Measurements from ENCODE around the gene SLC6A18. TPM values are rescaled to one million over a fixed set of nuclear protein-coding genes. Genes with fewer than 3 reads are reported as not detected.

The SLC6A18 gene
- total RNA-seq, 4 donors from 2014 or later: not detected

GRCh38 chr5:1235379-1235778 lies 10.2 kb downstream of the SLC6A18 start:
- Histone ChIP-seq H3K36me3 (no peaks in the 10 kb centered on the region), H3K27me3 (no peaks in the 10 kb centered on the region), H3K9me3 (no peaks in the 10 kb centered on the region), H3K27ac (no peak overlapping the region), H3K4me3 (replicated peaks in 1 of 3) (no peak overlapping the region), H3K4me1 (no peaks in the 10 kb centered on the region)
- TF ChIP-seq CTCF (IDR thresholded peaks at IDR 0.05): no peak
- TF ChIP-seq POLR2A (IDR thresholded peaks at IDR 0.05): no peak
- WGBS, 2 donors: 81% methylated on average over 8 of the region's 8 CpGs
- intact Hi-C loops (cut with DNase I): no loop called here
- no peak for DNase-seq

- DNase-seq: no peak
- TF ChIP-seq POLR2A (IDR thresholded peaks at IDR 0.05): no peak
- no peak for TF ChIP-seq CTCF (IDR thresholded peaks at IDR 0.05)
- H3K36me3 ChIP-seq: no peaks in the 10 kb centered on the region
- H3K9me3 ChIP-seq: no peaks in the 10 kb centered on the region
- no peak overlapping the region for H3K4me3 ChIP-seq (replicated peaks in 1 of 3)
- H3K27ac ChIP-seq: no peak overlapping the region
- intact Hi-C loops (cut with DNase I): no loop called here
- WGBS, 2 donors: 94 to 95% methylated on average over 1 of the region's 1 CpG
- H3K27me3 ChIP-seq: no peaks in the 10 kb centered on the region
- H3K4me1 ChIP-seq: no peaks in the 10 kb centered on the region
Observed at GRCh38 chr5:1235838-1236237, 10.7 kb downstream of the SLC6A18 start.

GRCh38 chr5:1239505-1240251 lies 14.5 kb downstream of the SLC6A18 start:
- Histone ChIP-seq H3K4me3 (replicated peaks in 1 of 3) (no peak overlapping the region), H3K27ac (no peak overlapping the region), H3K9me3 (no peaks in the 10 kb centered on the region), H3K36me3 (no peaks in the 10 kb centered on the region), H3K27me3 (no peaks in the 10 kb centered on the region), H3K4me1 (no peaks in the 10 kb centered on the region)
- WGBS, 2 donors: 81 to 82% methylated on average over 13 to 21 of the region's 22 CpGs
- no peak for DNase-seq
- intact Hi-C loops (cut with DNase I): no loop called here
- TF ChIP-seq CTCF (IDR thresholded peaks at IDR 0.05) (no peak), POLR2A (IDR thresholded peaks at IDR 0.05) (no peak)

GRCh38 chr5:1240496-1241260 lies 15.5 kb downstream of the SLC6A18 start:
- Histone ChIP-seq H3K27ac (no peak overlapping the region), H3K4me3 (replicated peaks in 1 of 3) (no peak overlapping the region), H3K4me1 (no peaks in the 10 kb centered on the region), H3K27me3 (no peaks in the 10 kb centered on the region), H3K9me3 (no peaks in the 10 kb centered on the region), H3K36me3 (no peaks in the 10 kb centered on the region)
- no peak for DNase-seq
- TF ChIP-seq CTCF (IDR thresholded peaks at IDR 0.05): no peak
- TF ChIP-seq POLR2A (IDR thresholded peaks at IDR 0.05): no peak
- 86% methylated on average over 25 to 29 of the region's 29 CpGs for WGBS, 2 donors
- intact Hi-C loops (cut with DNase I): no loop called here

- H3K4me1 ChIP-seq: no peaks in the 10 kb centered on the region
- no peak overlapping the region for H3K27ac ChIP-seq
- no peak for TF ChIP-seq POLR2A (IDR thresholded peaks at IDR 0.05)
- TF ChIP-seq CTCF (IDR thresholded peaks at IDR 0.05): no peak
- H3K36me3 ChIP-seq: no peaks in the 10 kb centered on the region
- H3K9me3 ChIP-seq: no peaks in the 10 kb centered on the region
- WGBS, 2 donors: 77 to 86% methylated on average over 21 to 22 of the region's 22 CpGs
- no peak for DNase-seq
- no peak overlapping the region for H3K4me3 ChIP-seq (replicated peaks in 1 of 3)
- H3K27me3 ChIP-seq: no peaks in the 10 kb centered on the region
- intact Hi-C loops (cut with DNase I): no loop called here
Observed at GRCh38 chr5:1241509-1242080, 16.4 kb downstream of the SLC6A18 start.

Measured in thyroid gland (tissue), 4 donors.